Measurements from ENCODE around the gene SPTB. TPM values are rescaled to one million over a fixed set of nuclear protein-coding genes. Genes with fewer than 3 reads are reported as not detected.
A peak's percentile ranks its signal among the peaks of the same experiment; 100 is the strongest.

SPTB gene
- total RNA-seq, 1 donor from 2014 or later, result 0.98 TPM

DNA sequence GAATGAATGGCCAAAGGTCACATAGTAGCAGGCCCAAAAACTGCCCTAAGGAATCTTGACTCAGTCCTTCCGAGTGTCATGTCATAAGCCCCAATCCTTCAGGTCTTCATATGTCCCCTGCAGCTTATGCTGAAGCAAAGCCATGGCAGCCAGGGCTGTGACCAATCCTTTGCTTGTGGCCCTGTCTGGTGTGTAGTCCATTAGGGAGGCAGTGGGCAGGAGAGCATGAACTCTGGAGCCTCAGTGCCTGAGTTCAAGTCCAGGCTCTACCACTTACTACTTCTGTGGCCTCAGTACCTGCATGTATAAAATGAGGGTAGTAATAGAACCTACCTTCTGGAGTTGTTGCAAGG, 155.2 kb downstream of the SPTB start:
- H3K4me3 ChIP-seq, result no peak overlapping the region
- TF ChIP-seq POLR2AphosphoS5 (IDR thresholded peaks at IDR 0.05; ENCODE audit: insufficient read depth in 1 of 2, low read depth in 1 of 2) (no peak), POLR2A (IDR thresholded peaks at IDR 0.05) (no peak)
- TF ChIP-seq, protein P1, sequence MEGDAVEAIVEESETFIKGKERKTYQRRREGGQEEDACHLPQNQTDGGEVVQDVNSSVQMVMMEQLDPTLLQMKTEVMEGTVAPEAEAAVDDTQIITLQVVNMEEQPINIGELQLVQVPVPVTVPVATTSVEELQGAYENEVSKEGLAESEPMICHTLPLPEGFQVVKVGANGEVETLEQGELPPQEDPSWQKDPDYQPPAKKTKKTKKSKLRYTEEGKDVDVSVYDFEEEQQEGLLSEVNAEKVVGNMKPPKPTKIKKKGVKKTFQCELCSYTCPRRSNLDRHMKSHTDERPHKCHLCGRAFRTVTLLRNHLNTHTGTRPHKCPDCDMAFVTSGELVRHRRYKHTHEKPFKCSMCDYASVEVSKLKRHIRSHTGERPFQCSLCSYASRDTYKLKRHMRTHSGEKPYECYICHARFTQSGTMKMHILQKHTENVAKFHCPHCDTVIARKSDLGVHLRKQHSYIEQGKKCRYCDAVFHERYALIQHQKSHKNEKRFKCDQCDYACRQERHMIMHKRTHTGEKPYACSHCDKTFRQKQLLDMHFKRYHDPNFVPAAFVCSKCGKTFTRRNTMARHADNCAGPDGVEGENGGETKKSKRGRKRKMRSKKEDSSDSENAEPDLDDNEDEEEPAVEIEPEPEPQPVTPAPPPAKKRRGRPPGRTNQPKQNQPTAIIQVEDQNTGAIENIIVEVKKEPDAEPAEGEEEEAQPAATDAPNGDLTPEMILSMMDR (IDR thresholded peaks at IDR 0.05), result no peak
- H3K27ac ChIP-seq, result peak overlapping the region; percentile 47
- no peak for DNase-seq (ENCODE audit: extremely low spot score in 2 of 2)
- no peaks in the 10 kb centered on the region for H3K36me3 ChIP-seq
- H3K9me3 ChIP-seq, result no peaks in the 10 kb centered on the region
- intact Hi-C loops (cut with DNase I), result no loop called here
- H3K4me1 ChIP-seq, result peaks cover 73% of the 10 kb centered on the region
- no peaks in the 10 kb centered on the region for H3K27me3 ChIP-seq

DNA sequence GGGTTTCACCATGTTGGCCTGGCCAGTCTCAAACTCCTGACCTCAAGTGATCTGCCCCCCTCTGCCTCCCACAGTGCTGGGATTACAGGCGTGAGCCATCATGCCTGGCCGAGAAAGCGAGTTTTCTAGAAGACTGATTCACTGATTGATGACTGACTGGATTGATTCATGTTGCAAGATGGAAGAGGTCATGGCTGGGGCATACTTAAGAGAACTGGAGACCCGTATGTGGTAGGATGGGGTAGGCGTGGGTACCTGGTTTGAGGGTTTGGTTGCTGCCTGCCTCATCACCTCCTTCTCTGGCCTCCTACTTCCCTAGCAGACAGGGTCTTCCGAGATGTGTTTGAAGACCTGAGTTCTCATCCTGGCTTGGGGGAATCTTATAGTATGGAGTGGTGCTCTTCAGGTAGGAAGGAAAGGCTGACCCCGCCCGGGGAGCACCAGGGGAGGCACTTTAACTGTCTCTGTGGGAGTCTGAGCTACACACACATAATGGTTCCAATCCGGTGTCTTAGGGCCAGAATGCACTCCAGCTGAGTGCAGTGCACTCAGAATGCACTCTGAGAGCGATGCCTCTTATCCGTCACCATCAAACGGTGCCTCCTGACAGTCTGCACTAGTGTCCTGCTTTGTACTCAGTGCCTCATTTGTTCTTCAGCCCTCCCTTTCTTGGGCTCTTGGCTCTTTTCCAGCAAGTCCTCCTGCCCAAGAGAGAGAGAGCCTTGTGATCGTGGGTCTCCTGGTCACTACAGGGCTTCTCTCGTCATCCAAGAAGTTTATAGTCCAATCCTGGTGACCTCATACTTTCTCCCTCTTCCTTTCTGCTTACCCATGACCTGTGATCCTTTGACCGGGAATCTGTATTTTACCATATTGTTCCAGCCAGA, 155.8 kb downstream of the SPTB start:
- DNase-seq (ENCODE audit: extremely low spot score in 2 of 2), result no peak
- TF ChIP-seq, protein P1 (IDR thresholded peaks at IDR 0.05), result no peak
- TF ChIP-seq POLR2AphosphoS5 (IDR thresholded peaks at IDR 0.05; ENCODE audit: insufficient read depth in 1 of 2, low read depth in 1 of 2) (no peak), POLR2A (IDR thresholded peaks at IDR 0.05) (no peak)
- no peaks in the 10 kb centered on the region for H3K9me3 ChIP-seq
- H3K4me3 ChIP-seq, result no peak overlapping the region
- H3K27me3 ChIP-seq, result no peaks in the 10 kb centered on the region
- peaks cover 79% of the 10 kb centered on the region for H3K4me1 ChIP-seq
- H3K36me3 ChIP-seq, result no peaks in the 10 kb centered on the region
- H3K27ac ChIP-seq, result peak overlapping the region; percentile 47
- intact Hi-C loops (cut with DNase I), result no loop called here

DNA sequence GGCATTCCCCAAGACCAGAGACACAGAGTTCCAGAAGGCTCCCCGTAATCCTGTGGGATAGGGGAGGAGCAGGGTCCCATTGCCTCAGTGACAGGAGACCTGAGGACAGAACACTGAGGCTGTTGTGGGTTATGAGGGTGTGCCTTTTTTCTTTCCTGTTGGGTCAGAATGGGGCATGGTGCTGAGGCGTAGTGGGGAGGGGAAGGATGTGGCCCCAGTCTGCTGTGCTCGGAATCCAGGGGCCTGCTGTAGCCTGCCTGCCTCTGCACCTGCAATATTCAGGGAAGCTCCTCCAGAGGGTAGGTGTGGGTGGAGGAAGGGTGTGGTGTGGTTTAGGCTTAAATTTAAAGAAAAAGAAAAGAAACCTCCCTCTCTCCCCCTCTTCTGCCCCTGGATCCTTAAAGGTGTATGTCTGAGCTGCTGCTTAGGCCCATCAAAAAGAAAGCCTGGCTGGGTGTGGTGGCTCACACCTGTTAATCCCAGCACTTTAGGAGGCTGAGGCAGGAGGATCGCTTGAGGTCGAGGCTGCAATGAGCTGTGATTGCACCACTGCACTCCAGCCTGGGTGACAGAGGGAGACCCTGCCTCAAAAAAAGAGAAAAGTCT, 156.8 kb downstream of the SPTB start:
- intact Hi-C loops (cut with DNase I), result no loop called here
- TF ChIP-seq, protein P1 (IDR thresholded peaks at IDR 0.05), result no peak
- TF ChIP-seq POLR2A (IDR thresholded peaks at IDR 0.05) (no peak), POLR2AphosphoS5 (IDR thresholded peaks at IDR 0.05; ENCODE audit: insufficient read depth in 1 of 2, low read depth in 1 of 2) (no peak)
- Histone ChIP-seq H3K9me3 (no peaks in the 10 kb centered on the region), H3K4me3 (no peak overlapping the region), H3K36me3 (no peaks in the 10 kb centered on the region), H3K27ac (peak overlapping the region; percentile 83), H3K27me3 (no peaks in the 10 kb centered on the region), H3K4me1 (peaks cover 89% of the 10 kb centered on the region)
- DNase-seq (ENCODE audit: extremely low spot score in 2 of 2), result no peak

DNA sequence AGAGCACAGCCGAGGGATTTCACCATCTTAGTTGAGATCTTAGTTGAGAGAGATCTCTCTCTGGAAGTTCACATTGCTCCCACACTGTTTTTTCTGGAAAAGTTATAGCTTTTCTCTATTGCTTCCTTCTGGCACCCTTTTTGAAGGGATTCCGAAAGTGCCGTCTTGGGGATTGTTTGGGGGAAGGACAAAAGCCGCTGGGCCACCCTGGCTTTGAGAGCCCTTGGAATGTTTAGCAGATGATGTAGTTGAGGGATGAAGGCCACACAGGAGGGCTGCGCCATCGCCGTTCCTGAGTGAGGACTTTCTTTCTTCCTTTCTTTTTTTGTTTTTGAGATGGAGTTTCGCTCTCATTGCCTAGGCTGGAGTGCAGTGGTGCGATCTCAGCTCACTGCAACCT, 157.8 kb downstream of the SPTB start:
- peak overlapping the region; percentile 83 for H3K27ac ChIP-seq
- H3K27me3 ChIP-seq, result no peaks in the 10 kb centered on the region
- H3K36me3 ChIP-seq, result no peaks in the 10 kb centered on the region
- H3K9me3 ChIP-seq, result no peaks in the 10 kb centered on the region
- DNase-seq (ENCODE audit: extremely low spot score in 2 of 2), result no peak
- intact Hi-C loops (cut with DNase I), result no loop called here
- TF ChIP-seq, protein P1 (IDR thresholded peaks at IDR 0.05), result no peak
- TF ChIP-seq POLR2AphosphoS5 (IDR thresholded peaks at IDR 0.05; ENCODE audit: insufficient read depth in 1 of 2, low read depth in 1 of 2) (no peak), POLR2A (IDR thresholded peaks at IDR 0.05) (no peak)
- H3K4me1 ChIP-seq, result peaks cover 98% of the 10 kb centered on the region
- peak overlapping the region in 1 of 2 donors; percentile 17 for H3K4me3 ChIP-seq

DNA sequence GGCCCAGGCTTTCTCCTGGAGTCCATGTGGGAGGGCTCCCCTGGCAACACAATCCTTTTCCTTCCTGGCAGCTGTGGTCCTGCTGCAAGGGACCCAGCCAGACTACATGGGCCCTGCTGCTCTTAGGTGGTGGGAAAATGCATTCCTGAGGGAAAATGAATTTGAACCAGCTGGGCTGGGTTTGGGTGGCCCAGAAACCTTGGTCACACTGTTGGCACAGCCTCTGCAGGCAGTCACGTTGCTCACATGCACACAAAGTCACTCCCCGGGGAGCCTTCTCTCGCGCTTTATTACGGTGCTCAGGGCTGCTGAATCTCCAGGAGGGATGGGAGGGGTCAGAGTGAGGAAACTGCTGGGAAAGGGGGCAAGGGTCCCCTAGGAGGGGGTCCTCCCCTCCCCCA, 158.3 kb downstream of the SPTB start:
- peak overlapping the region in 1 of 2 donors; percentile 17 for H3K4me3 ChIP-seq
- intact Hi-C loops (cut with DNase I), result no loop called here
- no peak for DNase-seq (ENCODE audit: extremely low spot score in 2 of 2)

More for the DNA sequence above, 158.3 kb downstream of the SPTB start:
- TF ChIP-seq, protein P1 (IDR thresholded peaks at IDR 0.05), result no peak
- peak; percentile 37 to 69 for TF ChIP-seq POLR2AphosphoS5 (IDR thresholded peaks at IDR 0.05; ENCODE audit: insufficient read depth in 1 of 2, low read depth in 1 of 2)
- H3K27ac ChIP-seq, result peak overlapping the region; percentile 83
- H3K27me3 ChIP-seq, result no peaks in the 10 kb centered on the region
- H3K9me3 ChIP-seq, result no peaks in the 10 kb centered on the region
- H3K36me3 ChIP-seq, result no peaks in the 10 kb centered on the region
- H3K4me1 ChIP-seq, result peaks cover 98% of the 10 kb centered on the region
